CD14-positive monocyte (primary cell): ENCODE results near the gene SLC35D1. TPM values are rescaled to one million over a fixed set of nuclear protein-coding genes. Genes with fewer than 3 reads are reported as not detected.

ENCODE experiments used
- DNase-seq, 3 donors: peaks; one replicate each; pipeline ENCODE4 v3.0.0-alpha.2; 2011 to 2022
- H2AFZ ChIP-seq: 2 replicates; pipeline ENCODE4 v1.6.0; 2012; ENCODE audit warnings: mild to moderate bottlenecking, low read depth, low read length, inconsistent platforms; ENCODE audit not compliant: insufficient read depth, poor library complexity, severe bottlenecking
- H3K27ac ChIP-seq, 2 donors: 1 replicate in 1 of 2; 2 replicates in 1 of 2; pipeline ENCODE4 v1.5.1; 2012 to 2013; ENCODE audit warnings: low read length in 2 of 2, control low read depth in 1 of 2, inconsistent platforms in 1 of 2, low read depth in 1 of 2, mild to moderate bottlenecking in 1 of 2
- H3K27me3 ChIP-seq, 2 donors: one replicate each; pipeline versions ENCODE4 v1.6.0 to v1.6.1; 2011 to 2013; ENCODE audit warnings: low read length in 2 of 2; ENCODE audit not compliant: control insufficient read depth in 2 of 2, insufficient read depth in 2 of 2
- H3K36me3 ChIP-seq, 2 donors: replicated peaks in 1 of 2; 1 replicate in 1 of 2; 2 replicates in 1 of 2; pipeline versions ENCODE4 v1.5.1 to v1.6.1; 2012 to 2013; ENCODE audit warnings: low read length in 2 of 2, control low read depth in 1 of 2, inconsistent platforms in 1 of 2, mild to moderate bottlenecking in 1 of 2; ENCODE audit not compliant: insufficient read depth in 2 of 2, control insufficient read depth in 1 of 2
- H3K4me1 ChIP-seq, 2 donors: 1 replicate in 1 of 2; 2 replicates in 1 of 2; pipeline versions ENCODE4 v1.5.1 to v1.6.1; 2012 to 2013; ENCODE audit warnings: low read length in 2 of 2, control low read depth in 1 of 2, inconsistent platforms in 1 of 2, mild to moderate bottlenecking in 1 of 2, moderate library complexity in 1 of 2; ENCODE audit not compliant: insufficient read depth in 2 of 2, control insufficient read depth in 1 of 2
- H3K4me2 ChIP-seq: replicated peaks from 2 replicates; pipeline ENCODE3; 2012; ENCODE audit warnings: low read length, moderate library complexity, mild to moderate bottlenecking; ENCODE audit not compliant: poor library complexity, severe bottlenecking; ENCODE audit errors: extremely low read depth
- H3K4me3 ChIP-seq, 3 experiments: fragments of 200-600 bp in 1 of 3; sonication (generic) in 1 of 3; replicated peaks in 1 of 3; 1 replicate in 2 of 3; 2 replicates in 1 of 3; pipeline ENCODE4 v1.5.1; 2011 to 2013; ENCODE audit warnings: low read length in 3 of 3, mild to moderate bottlenecking in 3 of 3, control low read depth in 2 of 3, low read depth in 2 of 3, inconsistent platforms in 1 of 3, moderate library complexity in 1 of 3
- H3K79me2 ChIP-seq: 2 replicates; pipeline ENCODE4 v1.6.0; 2012; ENCODE audit warnings: mild to moderate bottlenecking, control low read depth, inconsistent platforms, low read length, moderate library complexity; ENCODE audit not compliant: insufficient read depth
- H3K9ac ChIP-seq: 2 replicates; pipeline ENCODE4 v1.6.0; 2017; ENCODE audit warnings: low read length, mild to moderate bottlenecking; ENCODE audit not compliant: insufficient read depth, poor library complexity, severe bottlenecking
- H3K9me3 ChIP-seq, 2 donors: replicated peaks in 1 of 2; 1 replicate in 1 of 2; 2 replicates in 1 of 2; pipeline versions ENCODE4 v1.5.1 to v1.6.1; 2012 to 2013; ENCODE audit warnings: low read length in 2 of 2, control low read depth in 1 of 2; ENCODE audit not compliant: control insufficient read depth in 1 of 2, insufficient read depth in 1 of 2
- H4K20me1 ChIP-seq: 2 replicates; pipeline ENCODE4 v1.6.0; 2012; ENCODE audit warnings: mild to moderate bottlenecking, low read length, control low read depth, moderate library complexity; ENCODE audit not compliant: insufficient read depth
- H3K27ac Mint-ChIP-seq, 7 donors: one replicate each; pipeline ENCODE4 v1.8.0; 2020; ENCODE audit warnings: mild to moderate bottlenecking in 7 of 7, mixed read lengths in 7 of 7, moderate library complexity in 6 of 7, inconsistent platforms in 2 of 7
- H3K27me3 Mint-ChIP-seq, 3 donors: one replicate each; pipeline ENCODE4 v1.8.0; 2021 to 2022; ENCODE audit warnings: low read depth in 3 of 3, mild to moderate bottlenecking in 3 of 3, mixed read lengths in 3 of 3, moderate library complexity in 3 of 3, inconsistent platforms in 1 of 3
- H3K36me3 Mint-ChIP-seq, 2 donors: one replicate each; pipeline ENCODE4 v1.8.0; 2020; ENCODE audit warnings: mixed read lengths in 2 of 2, inconsistent platforms in 1 of 2, mild to moderate bottlenecking in 1 of 2
- H3K4me1 Mint-ChIP-seq: one replicate; pipeline ENCODE4 v1.8.0; 2020; ENCODE audit warnings: mild to moderate bottlenecking, mixed read lengths
- H3K4me3 Mint-ChIP-seq, 2 donors: one replicate each; pipeline ENCODE4 v1.8.0; 2020; ENCODE audit warnings: mild to moderate bottlenecking in 2 of 2, mixed read lengths in 2 of 2, moderate library complexity in 1 of 2
- H3K9me3 Mint-ChIP-seq, 7 donors: one replicate each; pipeline ENCODE4 v1.8.0; 2020 to 2022; ENCODE audit warnings: mixed read lengths in 7 of 7, mild to moderate bottlenecking in 6 of 7, moderate library complexity in 6 of 7, inconsistent platforms in 2 of 7
- WGBS: methylation state at CpG from one replicate; pipeline ENCODE4 v1.1.5; 2013; ENCODE audit warnings: missing lambda C conversion rate; ENCODE audit not compliant: insufficient coverage; 5-methylcytosine and 5-hydroxymethylcytosine counted together
- intact Hi-C, 2 donors: fragments of 100-400 bp; cut with micrococcal nuclease; formaldehyde crosslinking; loops; one replicate each; pipeline versions ENCODE4 v1.15.0 to v1.15.1; 2023
- polyA plus RNA-seq, 3 donors: library from polyadenylated mRNA; depleted of rRNA in 1 of 3; unstranded in 2 of 3; stranded (reverse) in 1 of 3; fragments of 300-500 nt in 2 of 3; fragments of >200 nt in 1 of 3; fragmentation: Illumina TruSeq in 2 of 3; gene quantifications; 1 replicate in 2 of 3; 2 replicates in 1 of 3; pipeline ENCODE4 v1.2.3, GENCODE V29; 2012 to 2021
- TF ChIP-seq, protein P1 (sequence below): fragments of 200-600 bp; IDR thresholded peaks from one replicate; pipeline ENCODE4 v1.8.0; 2022; ENCODE audit warnings: antibody characterized with exemption, mild to moderate bottlenecking

Gene SLC35D1
- polyA plus RNA-seq, 3 donors: 2.2 to 3.3 (median 2.7) TPM

DNA sequence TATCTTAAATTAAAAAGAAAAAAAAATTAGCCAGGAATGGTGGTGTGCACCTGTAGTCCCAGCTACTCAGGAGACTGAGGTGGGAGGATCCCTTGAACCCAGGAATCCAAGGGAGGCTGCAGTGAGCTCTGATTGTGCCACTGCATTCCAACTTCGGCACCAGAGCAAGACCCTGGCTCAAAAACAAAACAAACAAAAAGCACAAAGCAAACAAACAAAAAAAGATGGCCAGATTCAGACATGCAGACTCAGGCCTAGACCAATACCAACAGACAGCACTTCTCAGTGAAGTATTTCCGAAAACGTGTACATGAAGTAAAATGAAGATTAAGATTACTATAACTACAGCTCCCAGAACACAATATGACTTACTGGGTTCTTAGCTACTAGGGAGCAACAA is 10.6 kb downstream of the SLC35D1 start:
- TF ChIP-seq, protein P1, sequence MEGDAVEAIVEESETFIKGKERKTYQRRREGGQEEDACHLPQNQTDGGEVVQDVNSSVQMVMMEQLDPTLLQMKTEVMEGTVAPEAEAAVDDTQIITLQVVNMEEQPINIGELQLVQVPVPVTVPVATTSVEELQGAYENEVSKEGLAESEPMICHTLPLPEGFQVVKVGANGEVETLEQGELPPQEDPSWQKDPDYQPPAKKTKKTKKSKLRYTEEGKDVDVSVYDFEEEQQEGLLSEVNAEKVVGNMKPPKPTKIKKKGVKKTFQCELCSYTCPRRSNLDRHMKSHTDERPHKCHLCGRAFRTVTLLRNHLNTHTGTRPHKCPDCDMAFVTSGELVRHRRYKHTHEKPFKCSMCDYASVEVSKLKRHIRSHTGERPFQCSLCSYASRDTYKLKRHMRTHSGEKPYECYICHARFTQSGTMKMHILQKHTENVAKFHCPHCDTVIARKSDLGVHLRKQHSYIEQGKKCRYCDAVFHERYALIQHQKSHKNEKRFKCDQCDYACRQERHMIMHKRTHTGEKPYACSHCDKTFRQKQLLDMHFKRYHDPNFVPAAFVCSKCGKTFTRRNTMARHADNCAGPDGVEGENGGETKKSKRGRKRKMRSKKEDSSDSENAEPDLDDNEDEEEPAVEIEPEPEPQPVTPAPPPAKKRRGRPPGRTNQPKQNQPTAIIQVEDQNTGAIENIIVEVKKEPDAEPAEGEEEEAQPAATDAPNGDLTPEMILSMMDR: no peak

DNA sequence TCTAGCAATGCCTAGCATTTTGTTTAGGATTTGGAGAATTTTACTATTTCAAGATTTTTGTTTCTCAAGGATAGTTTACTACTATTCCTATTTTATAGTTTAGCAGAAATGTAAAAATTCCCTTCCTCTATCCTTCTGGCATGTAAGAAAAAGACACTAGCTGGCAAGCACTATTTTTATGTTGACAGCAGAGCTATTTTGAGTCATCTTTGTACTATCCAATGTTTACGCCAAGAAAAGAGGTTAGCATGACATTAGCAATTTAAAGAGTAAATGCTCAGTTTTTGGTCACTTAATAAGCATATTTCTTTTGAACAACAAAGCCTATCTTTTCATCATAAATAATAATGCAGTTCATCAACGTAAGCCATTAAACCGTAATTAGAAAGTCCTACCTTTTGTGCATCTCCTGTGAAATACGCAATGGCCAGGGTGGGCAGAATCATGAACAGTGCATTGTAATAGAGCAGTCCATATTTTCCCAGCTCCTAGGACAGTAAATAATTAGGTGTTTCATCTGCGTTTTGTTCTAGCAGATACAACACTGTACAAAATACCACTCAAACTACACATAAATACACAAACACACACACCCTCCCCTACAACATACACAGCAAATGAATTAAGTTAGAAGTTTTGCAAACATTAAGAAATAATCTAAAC is 12.0 kb downstream of the SLC35D1 start:
- H3K9ac ChIP-seq: no peak overlapping the region
- no peak overlapping the region for H3K4me2 ChIP-seq
- Mint-ChIP-seq H3K36me3 (peaks cover 69 to 81% of the 10 kb centered on the region in 2 donors), H3K27me3 (no peaks in the 10 kb centered on the region), H3K4me1 (no peaks in the 10 kb centered on the region), H3K9me3 (peaks cover 0 to under 1% (median under 1%) of the 10 kb centered on the region in 7 donors), H3K4me3 (no peak overlapping the region), H3K27ac (no peak overlapping the region)
- H2AFZ ChIP-seq: no peak overlapping the region
- H3K9me3 ChIP-seq: no peaks in the 10 kb centered on the region
- no peaks in the 10 kb centered on the region for H3K27me3 ChIP-seq
- peaks cover 61 to 91% of the 10 kb centered on the region in 2 donors for H3K36me3 ChIP-seq
- intact Hi-C loops: no loop called here
- no peaks in the 10 kb centered on the region for H4K20me1 ChIP-seq
- DNase-seq: no peak
- H3K27ac ChIP-seq: no peak overlapping the region
- TF ChIP-seq, protein P1: no peak
- no CpG with 5 or more reads among the region's 5 CpGs for WGBS
- H3K4me3 ChIP-seq: no peak overlapping the region
- H3K4me1 ChIP-seq: no peaks in the 10 kb centered on the region
- H3K79me2 ChIP-seq: no peaks in the 10 kb centered on the region

More for the DNA sequence above, 10.6 kb downstream of the SLC35D1 start:
- Histone ChIP-seq H3K27me3 (no peaks in the 10 kb centered on the region), H3K79me2 (no peaks in the 10 kb centered on the region), H3K27ac (no peak overlapping the region), H3K36me3 (peaks cover 52 to 93% of the 10 kb centered on the region in 2 donors), H2AFZ (no peak overlapping the region), H4K20me1 (no peaks in the 10 kb centered on the region), H3K4me1 (no peaks in the 10 kb centered on the region), H3K4me3 (no peak overlapping the region), H3K9me3 (no peaks in the 10 kb centered on the region), H3K9ac (no peak overlapping the region), H3K4me2 (no peak overlapping the region)
- Mint-ChIP-seq H3K4me3 (no peak overlapping the region), H3K4me1 (no peaks in the 10 kb centered on the region), H3K27me3 (no peaks in the 10 kb centered on the region), H3K36me3 (peaks cover 66 to 76% of the 10 kb centered on the region in 2 donors), H3K27ac (peak overlapping the region in 1 of 7 donors; percentile 53), H3K9me3 (no peaks in the 10 kb centered on the region)
- WGBS: no CpG with 5 or more reads among the region's 3 CpGs
- DNase-seq: no peak
- intact Hi-C loops: no loop called here
